Ishikawa (cell line): Measurements from ENCODE around the gene TM2D1.

Source experiments
- CEBPB ChIP-seq: IDR thresholded peaks from 2 replicates; pipeline ENCODE4 v1.6.1; 2012
- CREB1 ChIP-seq: IDR thresholded peaks from 2 replicates; pipeline ENCODE4 v1.6.1; 2012; ENCODE audit warnings: low read depth
- EGR1 ChIP-seq: IDR thresholded peaks from 2 replicates; pipeline ENCODE4 v1.6.1; 2012
- EP300 ChIP-seq: IDR thresholded peaks from 2 replicates; pipeline ENCODE4 v1.6.1; 2012; ENCODE audit warnings: borderline replicate concordance
- FOXM1 ChIP-seq: IDR thresholded peaks from 2 replicates; pipeline ENCODE4 v1.6.1; 2012; ENCODE audit warnings: low read depth, borderline replicate concordance
- MAX ChIP-seq: IDR thresholded peaks from 2 replicates; pipeline ENCODE4 v1.6.1; 2012
- RAD21 ChIP-seq: IDR thresholded peaks from 2 replicates; pipeline ENCODE4 v1.6.1; 2012; ENCODE audit warnings: low read depth
- REST ChIP-seq: IDR thresholded peaks from 2 replicates; pipeline ENCODE4 v1.6.1; 2012; ENCODE audit warnings: low read depth, mild to moderate bottlenecking
- TAF1 ChIP-seq: IDR thresholded peaks from 2 replicates; pipeline ENCODE4 v1.6.1; 2012; ENCODE audit warnings: low read depth, mild to moderate bottlenecking
- TCF12 ChIP-seq: IDR thresholded peaks from 2 replicates; pipeline ENCODE4 v1.6.1; 2012; ENCODE audit warnings: low read depth
- TEAD4 ChIP-seq: IDR thresholded peaks from 2 replicates; pipeline ENCODE4 v1.6.1; 2012
- USF1 ChIP-seq: IDR thresholded peaks from 2 replicates; pipeline ENCODE4 v1.6.1; 2012
- YY1 ChIP-seq: IDR thresholded peaks from 2 replicates; pipeline ENCODE4 v1.6.1; 2012; ENCODE audit warnings: low read depth

- TF ChIP-seq RAD21 (no peak), CREB1 (no peak), FOXM1 (no peak), REST (no peak), EGR1 (no peak), USF1 (no peak), TEAD4 (no peak), EP300 (no peak), TAF1 (no peak), MAX (no peak), TCF12 (no peak), CEBPB (no peak), YY1 (no peak)
Measured at GRCh38 chr1:61647142-61647541, 77.8 kb downstream of the TM2D1 start.
